Prostate gland (tissue), 2 donors: ENCODE measurements around the gene MACROH2A2.

Source experiments
- CTCF ChIP-seq, 4 experiments: fragments of 200-600 bp in 2 of 4; fragments of 450-650 bp in 2 of 4; sonication (generic) in 2 of 4; IDR thresholded peaks; 1 replicate in 3 of 4; 2 replicates in 1 of 4; pipeline ENCODE4 v1.5.1; 2016 to 2019; ENCODE audit warnings: antibody characterized with exemption in 4 of 4, mild to moderate bottlenecking in 2 of 4, moderate library complexity in 2 of 4
- POLR2A ChIP-seq: fragments of 450-650 bp; IDR thresholded peaks from one replicate; pipeline ENCODE4 v1.6.1; 2016; ENCODE audit warnings: antibody characterized with exemption, mild to moderate bottlenecking

DNA sequence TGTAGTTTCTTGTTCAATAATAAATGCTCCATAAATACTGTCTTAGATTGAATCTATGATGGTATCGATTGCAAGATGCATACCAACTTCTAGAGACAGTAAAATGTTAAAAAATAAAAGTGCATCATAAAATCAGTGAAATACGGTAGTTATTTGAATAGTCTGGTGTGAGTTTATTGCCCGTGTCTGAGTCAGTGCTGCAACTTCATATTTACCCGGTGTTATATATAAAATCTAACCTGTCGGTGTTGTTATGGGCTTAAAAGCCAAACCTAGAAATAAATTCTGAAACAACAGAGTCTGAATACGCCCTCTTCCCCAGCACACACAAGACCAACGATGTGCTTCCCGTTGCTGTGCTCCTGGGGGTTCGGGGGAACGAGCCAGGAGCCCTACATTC lies 16.3 kb downstream of the MACROH2A2 start:
- TF ChIP-seq CTCF (IDR thresholded peaks at IDR 0.05) (no peak), POLR2A (no peak)
